ENCODE results near the gene INTS6.

The INTS6 gene

GRCh38 chr13:51452361-51453206 lies at the start of gene INTS6:
INTS6 (minus strand) TSS chr13:51453036; CDS start chr13:51452525, 511 bp downstream.
- H3K9me3 Mint-ChIP-seq: no peaks in the 10 kb centered on the region
- peak within 1 kb of the TSS; percentile 87 for H3K4me3 Mint-ChIP-seq
- peaks cover 41% of the 10 kb centered on the region for H3K36me3 Mint-ChIP-seq (ENCODE audit: low read depth)
- H3K27me3 Mint-ChIP-seq: peaks cover 2% of the 10 kb centered on the region
- peak within 1 kb of the TSS; percentile 96 for H3K27ac Mint-ChIP-seq
- DNase-seq (peak; percentile 97), ATAC-seq (peak; percentile 85)
- peaks cover 44% of the 10 kb centered on the region for H3K4me1 Mint-ChIP-seq

DNA sequence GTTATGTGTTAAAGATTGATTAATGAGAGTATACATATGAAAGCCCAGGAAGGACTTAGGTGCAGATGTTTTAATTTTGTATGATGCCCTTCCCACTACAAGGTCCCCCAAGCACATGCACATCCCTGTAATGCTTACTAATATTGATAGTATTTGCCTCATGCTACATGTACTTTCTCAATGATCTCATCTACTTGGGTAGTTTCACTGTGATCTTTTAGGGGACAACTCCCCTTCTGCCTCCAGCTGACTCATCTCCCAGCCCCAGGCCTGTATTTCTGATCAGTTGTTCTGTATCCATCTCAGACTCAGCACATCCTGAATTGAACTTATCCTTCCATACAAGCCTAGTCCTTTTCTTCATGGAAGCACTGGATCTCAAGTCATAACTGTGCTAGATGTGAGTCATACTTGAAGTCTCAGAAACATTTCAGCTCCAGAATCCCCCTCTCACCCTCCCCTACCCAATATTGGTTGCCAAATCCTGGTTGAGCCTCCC lies 49.4 kb upstream of the INTS6 start:
- peak overlapping the region; percentile 84 for H3K27ac Mint-ChIP-seq
- H3K4me1 Mint-ChIP-seq: peaks cover 21% of the 10 kb centered on the region
- no peaks in the 10 kb centered on the region for H3K36me3 Mint-ChIP-seq (ENCODE audit: low read depth)
- peak; percentile 97 for ATAC-seq
- no peaks in the 10 kb centered on the region for H3K9me3 Mint-ChIP-seq
- H3K4me3 Mint-ChIP-seq: no peak overlapping the region
- peak; percentile 17 for DNase-seq
- H3K27me3 Mint-ChIP-seq: no peaks in the 10 kb centered on the region

DNA sequence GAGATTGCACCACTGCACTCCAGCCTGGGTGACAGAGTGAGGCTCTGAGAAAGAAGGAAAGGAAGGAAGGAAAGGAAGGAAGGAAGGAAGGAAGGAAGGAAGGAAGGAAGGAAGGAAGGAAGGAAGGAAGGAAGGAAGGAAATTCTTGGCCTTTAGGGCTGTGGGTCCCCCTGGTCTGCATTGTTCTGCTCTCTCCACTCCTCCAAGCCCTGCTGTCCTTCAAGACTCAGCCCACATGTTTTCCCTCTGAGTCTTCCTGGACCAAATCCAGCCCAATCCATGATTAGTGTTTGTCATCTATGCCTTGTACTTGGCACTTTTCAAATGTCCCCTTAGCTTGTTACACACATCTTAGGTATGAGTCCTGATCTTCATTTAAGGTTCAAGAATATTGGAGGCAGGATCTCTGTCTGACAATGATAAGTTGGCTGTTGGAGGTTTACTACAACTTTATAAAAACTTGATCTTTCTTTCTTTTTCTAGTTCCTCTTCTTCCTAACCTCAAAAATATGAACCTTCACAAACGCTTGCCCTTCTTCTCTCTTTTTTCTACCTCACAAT lies 48.8 kb upstream of the INTS6 start:
- H3K4me3 Mint-ChIP-seq: no peak overlapping the region
- peaks cover 21% of the 10 kb centered on the region for H3K4me1 Mint-ChIP-seq
- no peak for ATAC-seq

GRCh38 chr13:51501096-51501495 lies 48.3 kb upstream of the INTS6 start:
- Mint-ChIP-seq H3K4me3 (no peak overlapping the region), H3K27me3 (no peaks in the 10 kb centered on the region), H3K9me3 (no peaks in the 10 kb centered on the region), H3K4me1 (peaks cover 21% of the 10 kb centered on the region), H3K27ac (no peak overlapping the region), H3K36me3 (ENCODE audit: low read depth) (no peaks in the 10 kb centered on the region)
- ATAC-seq: no peak
- DNase-seq: no peak

More for the DNA sequence above, 48.8 kb upstream of the INTS6 start:
- no peaks in the 10 kb centered on the region for H3K9me3 Mint-ChIP-seq
- H3K36me3 Mint-ChIP-seq (ENCODE audit: low read depth): no peaks in the 10 kb centered on the region
- no peaks in the 10 kb centered on the region for H3K27me3 Mint-ChIP-seq
- H3K27ac Mint-ChIP-seq: peak overlapping the region; percentile 84
- no peak for DNase-seq

DNA sequence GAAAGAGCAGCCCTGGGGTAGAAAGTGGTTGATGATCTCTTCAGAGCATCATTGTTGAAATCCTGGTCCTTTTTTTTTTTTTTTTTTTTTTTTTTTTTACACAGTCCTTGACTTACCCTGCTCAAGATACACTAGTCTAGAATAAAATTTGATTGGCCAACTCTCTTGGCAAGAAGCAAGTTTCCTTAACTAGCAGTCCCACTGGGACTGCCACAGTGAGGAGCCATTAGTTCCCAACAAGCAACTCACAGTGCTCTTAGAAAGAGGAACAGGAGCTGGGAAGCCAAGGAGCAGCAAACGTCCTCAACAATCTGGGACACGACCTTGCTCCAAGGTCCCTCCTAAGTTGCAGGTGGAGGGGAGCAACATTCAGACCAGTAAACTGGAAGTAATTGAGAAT lies 47.9 kb upstream of the INTS6 start:
- H3K4me3 Mint-ChIP-seq: no peak overlapping the region
- H3K4me1 Mint-ChIP-seq: peaks cover 21% of the 10 kb centered on the region
- H3K9me3 Mint-ChIP-seq: no peaks in the 10 kb centered on the region
- H3K36me3 Mint-ChIP-seq (ENCODE audit: low read depth): no peaks in the 10 kb centered on the region
- no peak for DNase-seq
- no peak overlapping the region for H3K27ac Mint-ChIP-seq
- H3K27me3 Mint-ChIP-seq: no peaks in the 10 kb centered on the region
- ATAC-seq: no peak

DNA sequence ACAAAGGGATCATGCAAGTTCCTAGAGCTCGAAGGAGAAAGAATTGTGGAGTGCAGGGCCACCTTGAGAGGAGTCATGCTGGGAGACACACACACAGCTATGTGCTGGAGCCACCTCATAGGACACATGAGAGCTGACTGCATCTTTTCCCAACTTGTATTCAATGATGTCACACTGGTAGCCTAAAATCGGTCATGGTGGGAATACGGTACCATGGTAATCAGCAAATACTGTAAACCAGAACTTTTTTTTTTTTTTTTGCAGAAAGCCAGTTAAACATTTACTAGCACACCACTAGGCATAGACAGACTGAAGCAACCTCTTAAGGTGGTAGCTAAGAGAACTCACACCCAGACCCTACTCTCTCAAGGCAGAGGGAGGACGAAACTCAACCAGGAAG lies 47.0 kb upstream of the INTS6 start:
- Mint-ChIP-seq H3K27ac (no peak overlapping the region), H3K36me3 (ENCODE audit: low read depth) (no peaks in the 10 kb centered on the region), H3K4me3 (no peak overlapping the region), H3K4me1 (peaks cover 21% of the 10 kb centered on the region), H3K27me3 (no peaks in the 10 kb centered on the region), H3K9me3 (no peaks in the 10 kb centered on the region)
- DNase-seq (no peak), ATAC-seq (no peak)

DNA sequence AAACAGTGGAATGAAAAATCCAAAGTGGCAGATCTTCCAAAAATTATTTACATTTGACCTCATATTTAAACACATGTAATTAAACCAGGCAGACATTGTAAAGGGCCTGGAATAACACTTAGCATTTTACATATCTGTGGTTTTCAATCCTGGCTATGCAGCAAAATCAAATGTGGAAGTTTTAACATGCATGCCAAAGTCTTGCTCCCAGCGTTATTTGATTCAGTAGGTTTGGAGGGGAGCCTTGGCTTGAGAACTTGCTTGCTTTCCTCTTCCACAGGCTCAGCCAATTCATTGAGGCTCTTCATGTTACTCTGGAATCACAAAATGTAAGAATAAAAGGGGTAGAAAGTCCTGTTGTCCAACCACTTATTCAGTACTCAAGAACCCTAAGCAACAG lies 42.5 kb upstream of the INTS6 start:
- Mint-ChIP-seq H3K27me3 (peaks cover 1% of the 10 kb centered on the region), H3K36me3 (ENCODE audit: low read depth) (no peaks in the 10 kb centered on the region), H3K9me3 (no peaks in the 10 kb centered on the region), H3K27ac (no peak overlapping the region), H3K4me3 (no peak overlapping the region), H3K4me1 (peaks cover 3% of the 10 kb centered on the region)
- ATAC-seq: no peak
- no peak for DNase-seq

- Mint-ChIP-seq H3K4me1 (no peaks in the 10 kb centered on the region), H3K4me3 (no peak overlapping the region), H3K36me3 (ENCODE audit: low read depth) (no peaks in the 10 kb centered on the region), H3K27ac (no peak overlapping the region), H3K27me3 (peaks cover 1% of the 10 kb centered on the region), H3K9me3 (no peaks in the 10 kb centered on the region)
- ATAC-seq: no peak
- DNase-seq: no peak
These were observed 41.3 kb upstream of the INTS6 start for GRCh38 chr13:51494156-51494555.

DNA sequence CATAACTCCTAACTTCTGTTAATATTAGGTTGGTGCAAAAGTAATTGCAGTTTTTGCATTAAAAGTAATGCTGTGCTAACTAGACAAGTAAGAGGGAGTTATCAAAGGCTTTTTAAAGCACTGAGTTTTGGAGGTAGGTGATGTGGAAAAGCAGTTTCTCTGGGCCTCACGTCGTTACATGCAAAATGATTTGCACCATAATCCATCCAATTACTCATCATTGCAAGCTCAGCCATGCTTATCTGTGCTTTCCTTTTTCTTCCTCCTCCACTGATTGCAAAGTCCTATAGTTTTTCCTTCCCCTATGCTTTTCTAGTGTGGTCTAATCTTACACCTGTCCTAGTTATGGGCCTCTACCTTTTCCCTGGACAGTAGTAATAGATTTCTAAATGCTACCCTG lies 35.4 kb upstream of the INTS6 start:
- Mint-ChIP-seq H3K36me3 (ENCODE audit: low read depth) (peaks cover 3% of the 10 kb centered on the region), H3K4me1 (no peaks in the 10 kb centered on the region), H3K9me3 (no peaks in the 10 kb centered on the region), H3K27me3 (no peaks in the 10 kb centered on the region), H3K27ac (no peak overlapping the region), H3K4me3 (no peak overlapping the region)
- no peak for DNase-seq
- no peak for ATAC-seq

GRCh38 chr13:51481656-51482055 lies 28.8 kb upstream of the INTS6 start:
- no peaks in the 10 kb centered on the region for H3K4me1 Mint-ChIP-seq
- no peaks in the 10 kb centered on the region for H3K27me3 Mint-ChIP-seq
- H3K4me3 Mint-ChIP-seq: no peak overlapping the region
- H3K36me3 Mint-ChIP-seq (ENCODE audit: low read depth): peaks cover 3% of the 10 kb centered on the region
- DNase-seq (no peak), ATAC-seq (no peak)
- H3K9me3 Mint-ChIP-seq: no peaks in the 10 kb centered on the region
- no peak overlapping the region for H3K27ac Mint-ChIP-seq

GRCh38 chr13:51479199-51479523 lies 26.3 kb upstream of the INTS6 start:
- peaks cover 3% of the 10 kb centered on the region for H3K36me3 Mint-ChIP-seq (ENCODE audit: low read depth)
- no peak overlapping the region for H3K27ac Mint-ChIP-seq
- ATAC-seq (no peak), DNase-seq (no peak)
- no peak overlapping the region for H3K4me3 Mint-ChIP-seq
- H3K4me1 Mint-ChIP-seq: no peaks in the 10 kb centered on the region
- no peaks in the 10 kb centered on the region for H3K27me3 Mint-ChIP-seq
- H3K9me3 Mint-ChIP-seq: no peaks in the 10 kb centered on the region

DNA sequence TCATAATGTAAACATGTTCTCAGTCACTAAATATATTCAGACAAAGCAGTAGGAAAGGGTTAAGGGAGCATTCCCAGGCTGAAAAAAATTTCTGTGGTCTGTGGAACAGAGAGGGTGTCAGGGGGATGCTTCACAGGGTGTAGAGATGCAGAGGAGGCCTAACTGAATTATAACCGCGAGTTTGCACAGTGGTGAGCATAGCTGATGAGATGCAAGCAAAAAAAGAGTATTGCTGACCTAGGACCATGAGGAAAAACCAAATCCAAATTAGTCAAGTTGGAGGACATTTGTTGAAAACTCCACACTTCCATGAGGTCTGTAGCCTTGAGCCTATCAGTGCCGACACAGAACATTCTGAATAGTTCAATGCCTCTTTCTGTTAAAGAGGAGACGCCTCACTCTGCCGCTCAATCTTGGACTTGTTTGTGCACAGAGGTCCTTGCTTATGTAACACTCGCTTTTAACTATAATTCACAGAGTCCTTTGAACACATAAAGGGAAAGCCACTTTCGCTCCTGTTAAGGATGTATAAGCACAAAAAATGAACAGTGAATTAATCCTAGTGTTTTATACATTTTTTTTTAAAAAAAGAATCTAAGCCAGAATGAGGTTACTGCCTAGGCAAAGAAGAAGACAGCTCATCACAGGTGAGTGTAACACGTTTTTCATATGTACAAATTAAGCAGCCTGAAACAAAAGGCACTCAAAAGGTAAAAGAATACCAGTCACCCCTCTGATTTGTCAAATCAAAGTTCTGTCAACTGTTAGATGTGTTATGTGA lies 25.8 kb upstream of the INTS6 start:
- DNase-seq (no peak), ATAC-seq (no peak)
- H3K27ac Mint-ChIP-seq: no peak overlapping the region
- no peaks in the 10 kb centered on the region for H3K4me1 Mint-ChIP-seq
- peaks cover 1% of the 10 kb centered on the region for H3K36me3 Mint-ChIP-seq (ENCODE audit: low read depth)
- H3K27me3 Mint-ChIP-seq: no peaks in the 10 kb centered on the region
- no peaks in the 10 kb centered on the region for H3K9me3 Mint-ChIP-seq
- H3K4me3 Mint-ChIP-seq: no peak overlapping the region

- ATAC-seq (no peak), DNase-seq (no peak)
- H3K9me3 Mint-ChIP-seq: no peaks in the 10 kb centered on the region
- no peak overlapping the region for H3K4me3 Mint-ChIP-seq
- H3K27ac Mint-ChIP-seq: no peak overlapping the region
- H3K27me3 Mint-ChIP-seq: no peaks in the 10 kb centered on the region
- no peaks in the 10 kb centered on the region for H3K4me1 Mint-ChIP-seq
- no peaks in the 10 kb centered on the region for H3K36me3 Mint-ChIP-seq (ENCODE audit: low read depth)
These were observed 25.0 kb upstream of the INTS6 start for GRCh38 chr13:51477653-51478324.

- no peaks in the 10 kb centered on the region for H3K27me3 Mint-ChIP-seq
- no peaks in the 10 kb centered on the region for H3K36me3 Mint-ChIP-seq (ENCODE audit: low read depth)
These were observed 24.3 kb upstream of the INTS6 start for GRCh38 chr13:51477149-51477548.

More at GRCh38 chr13:51477149-51477548, 24.3 kb upstream of the INTS6 start:
- H3K27ac Mint-ChIP-seq: no peak overlapping the region
- no peaks in the 10 kb centered on the region for H3K4me1 Mint-ChIP-seq
- H3K4me3 Mint-ChIP-seq: no peak overlapping the region
- DNase-seq: no peak
- no peaks in the 10 kb centered on the region for H3K9me3 Mint-ChIP-seq
- ATAC-seq: no peak
